GM21576 (cell line): ENCODE results near the gene ATP6V1B1.

ENCODE experiments used
- ATAC-seq: cut with Tn5 transposase; IDR thresholded peaks from one replicate; pipeline ENCODE4 v1.9.1; 2021; ENCODE audit warnings: mild to moderate bottlenecking, moderate library complexity; ENCODE audit not compliant: unreplicated experiment

Gene ATP6V1B1

GRCh38 chr2:70901227-70902066 lies 34.3 kb upstream of the ATP6V1B1 start:
- no peak for ATAC-seq

GRCh38 chr2:70902067-70902442 lies 33.6 kb upstream of the ATP6V1B1 start:
- ATAC-seq: no peak

- ATAC-seq: no peak
Measured at GRCh38 chr2:70902579-70902978, 33.1 kb upstream of the ATP6V1B1 start.

GRCh38 chr2:70903171-70903570 lies 32.5 kb upstream of the ATP6V1B1 start:
- no peak for ATAC-seq

- no peak for ATAC-seq
Measured at GRCh38 chr2:70903641-70904340, 31.9 kb upstream of the ATP6V1B1 start.

GRCh38 chr2:70904371-70905216 lies 31.1 kb upstream of the ATP6V1B1 start:
- ATAC-seq: no peak

- ATAC-seq: no peak
Measured at GRCh38 chr2:70905443-70906421, 30.0 kb upstream of the ATP6V1B1 start.

- no peak for ATAC-seq
Measured at GRCh38 chr2:70906439-70907005, 29.2 kb upstream of the ATP6V1B1 start.

- ATAC-seq: no peak
Measured at GRCh38 chr2:70907130-70908057, 28.3 kb upstream of the ATP6V1B1 start.

- ATAC-seq: no peak
Measured at GRCh38 chr2:70916291-70916690, 19.4 kb upstream of the ATP6V1B1 start.

GRCh38 chr2:70918016-70918415 lies 17.7 kb upstream of the ATP6V1B1 start:
- ATAC-seq: no peak

- no peak for ATAC-seq
Measured at GRCh38 chr2:70919672-70920366, 15.9 kb upstream of the ATP6V1B1 start.

- ATAC-seq: no peak
Measured at GRCh38 chr2:70920367-70920715, 15.4 kb upstream of the ATP6V1B1 start.

- no peak for ATAC-seq
Measured at GRCh38 chr2:70921031-70921430, 14.7 kb upstream of the ATP6V1B1 start.

GRCh38 chr2:70921839-70922234 lies 13.9 kb upstream of the ATP6V1B1 start:
- ATAC-seq: no peak

GRCh38 chr2:70922235-70923234 lies 13.2 kb upstream of the ATP6V1B1 start:
- no peak for ATAC-seq

GRCh38 chr2:70923378-70924015 lies 12.2 kb upstream of the ATP6V1B1 start:
- ATAC-seq: no peak
